Left ventricle myocardium superior (tissue), 1 donor: ENCODE measurements around the gene NR3C2. TPM values are rescaled to one million over a fixed set of nuclear protein-coding genes. Genes with fewer than 3 reads are reported as not detected.

Source experiments
- ATAC-seq: fragments of 200-7000 bp; cut with Tn5 transposase; one replicate; pipeline ENCODE4 v1.9.1; 2020; ENCODE audit warnings: mild to moderate bottlenecking, moderate library complexity
- DNase-seq: peaks from one replicate; pipeline ENCODE4 v3.0.0-alpha.2; 2020
- intact Hi-C: fragments of 100-400 bp; cut with micrococcal nuclease; formaldehyde crosslinking; loops from one replicate; pipeline ENCODE4 v1.11.0; 2022
- total RNA-seq: library from RNA; stranded (reverse); fragmentation: NEBNext Ultra II Directional; extraction: Animal tissue kit (Norgen Biotek cat#: 25700); gene quantifications from one replicate; pipeline ENCODE4 v1.2.1, GENCODE V29; 2021
- donor health status: DM: no; HTN: yes; CAD: no; lungs with severe emphysema.

The NR3C2 gene
- total RNA-seq, 1 donor from 2014 or later: 22.6 TPM

GRCh38 chr4:148240241-148240640 lies 202.0 kb downstream of the NR3C2 start:
- DNase-seq (no peak), ATAC-seq (no peak)
- intact Hi-C loops: no loop called here

- ATAC-seq: peak; percentile 12
- DNase-seq: peak; percentile 55
- intact Hi-C loops: no loop called here
These were observed 202.7 kb downstream of the NR3C2 start for GRCh38 chr4:148239494-148239985.

GRCh38 chr4:148238811-148239493 lies 203.3 kb downstream of the NR3C2 start:
- peak; percentile 38 for ATAC-seq
- intact Hi-C loops: no loop called here
- DNase-seq: no peak

DNA sequence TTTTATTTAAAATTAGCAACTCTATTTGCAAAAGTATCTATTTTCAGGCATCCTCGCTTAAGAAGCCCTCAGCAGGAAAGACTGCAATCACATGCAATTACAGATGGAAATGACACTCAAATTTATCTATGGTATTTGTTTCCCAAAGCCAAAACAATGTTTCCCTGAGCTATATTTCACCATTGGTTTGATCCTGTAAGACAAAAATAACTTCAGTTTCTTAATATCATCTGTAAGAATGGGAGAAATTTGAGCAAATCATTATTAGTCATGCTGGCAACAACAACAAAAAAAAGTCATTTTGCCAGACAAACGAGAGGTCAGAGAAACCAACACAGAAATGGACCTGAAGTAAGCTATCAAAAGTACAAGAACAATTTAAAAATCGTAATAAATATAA lies 204.1 kb downstream of the NR3C2 start:
- DNase-seq (no peak), ATAC-seq (no peak)
- intact Hi-C loops: no loop called here

- intact Hi-C loops: no loop called here
- ATAC-seq (no peak), DNase-seq (no peak)
These were observed 206.4 kb downstream of the NR3C2 start for GRCh38 chr4:148235809-148236208.

GRCh38 chr4:148229798-148230197 lies 212.4 kb downstream of the NR3C2 start:
- intact Hi-C loops: no loop called here
- no peak for ATAC-seq
- DNase-seq: no peak

- no peak for DNase-seq
- no peak for ATAC-seq
- intact Hi-C loops: no loop called here
These were observed 213.2 kb downstream of the NR3C2 start for GRCh38 chr4:148229028-148229427.

DNA sequence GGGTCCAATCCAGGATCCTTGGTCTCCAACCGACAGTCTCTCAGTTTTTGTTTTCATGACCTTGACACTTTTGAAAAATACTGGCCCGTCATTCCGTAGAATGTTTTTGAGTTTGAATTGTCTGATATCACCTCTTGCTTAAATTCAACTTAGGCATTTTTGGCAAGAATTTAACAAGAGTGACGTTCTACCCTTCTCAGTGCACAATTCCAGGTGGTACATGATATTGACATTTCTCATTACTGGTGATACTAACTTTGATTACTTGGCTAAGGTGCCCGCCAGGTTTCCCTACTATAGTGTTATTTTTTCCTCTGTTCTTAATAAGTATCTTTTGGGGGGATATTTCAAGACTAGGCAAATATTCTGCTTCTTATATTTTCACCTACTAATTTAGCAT lies 215.1 kb downstream of the NR3C2 start:
- intact Hi-C loops: no loop called here
- ATAC-seq (no peak), DNase-seq (no peak)

DNA sequence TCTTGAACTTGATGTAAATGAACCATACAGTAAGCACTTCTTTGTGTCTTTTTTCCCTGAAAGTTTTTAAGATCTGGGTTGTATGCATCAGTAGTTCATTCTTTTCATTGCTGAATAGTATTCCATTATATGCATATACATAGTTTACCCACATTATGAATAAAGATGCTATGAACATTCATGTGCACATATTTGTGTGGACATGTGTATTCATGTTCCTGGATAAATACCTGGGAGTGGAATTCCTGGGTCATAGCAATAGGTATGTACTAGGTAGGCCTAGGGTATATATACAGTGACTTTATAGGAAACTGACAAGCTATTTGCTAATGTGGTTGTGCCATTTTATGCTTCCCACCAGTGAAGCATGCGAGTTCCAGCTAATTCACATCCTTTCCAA lies 215.9 kb downstream of the NR3C2 start:
- DNase-seq: no peak
- ATAC-seq: no peak
- intact Hi-C loops: no loop called here

GRCh38 chr4:148225639-148226038 lies 216.6 kb downstream of the NR3C2 start:
- no peak for ATAC-seq
- no peak for DNase-seq
- intact Hi-C loops: no loop called here

DNA sequence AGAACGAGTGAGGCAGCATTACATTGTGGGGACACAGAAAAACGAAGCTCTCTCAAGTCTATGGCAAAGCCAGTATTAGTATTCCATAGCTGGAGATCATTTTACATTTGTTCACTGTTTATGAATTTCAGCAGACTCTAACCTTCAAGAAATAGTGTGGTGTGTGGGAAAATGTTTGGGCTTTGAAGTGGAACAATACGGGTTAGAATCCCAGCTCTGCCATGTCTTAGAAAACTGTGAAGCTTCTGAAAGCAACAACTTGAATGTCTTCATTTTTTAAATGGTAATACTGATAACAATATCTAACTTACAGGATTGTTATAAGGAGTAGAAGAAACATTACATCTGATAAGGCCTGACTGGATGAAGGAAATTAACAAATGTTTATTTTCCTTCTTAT lies 217.7 kb downstream of the NR3C2 start:
- DNase-seq: no peak
- intact Hi-C loops: no loop called here

DNA sequence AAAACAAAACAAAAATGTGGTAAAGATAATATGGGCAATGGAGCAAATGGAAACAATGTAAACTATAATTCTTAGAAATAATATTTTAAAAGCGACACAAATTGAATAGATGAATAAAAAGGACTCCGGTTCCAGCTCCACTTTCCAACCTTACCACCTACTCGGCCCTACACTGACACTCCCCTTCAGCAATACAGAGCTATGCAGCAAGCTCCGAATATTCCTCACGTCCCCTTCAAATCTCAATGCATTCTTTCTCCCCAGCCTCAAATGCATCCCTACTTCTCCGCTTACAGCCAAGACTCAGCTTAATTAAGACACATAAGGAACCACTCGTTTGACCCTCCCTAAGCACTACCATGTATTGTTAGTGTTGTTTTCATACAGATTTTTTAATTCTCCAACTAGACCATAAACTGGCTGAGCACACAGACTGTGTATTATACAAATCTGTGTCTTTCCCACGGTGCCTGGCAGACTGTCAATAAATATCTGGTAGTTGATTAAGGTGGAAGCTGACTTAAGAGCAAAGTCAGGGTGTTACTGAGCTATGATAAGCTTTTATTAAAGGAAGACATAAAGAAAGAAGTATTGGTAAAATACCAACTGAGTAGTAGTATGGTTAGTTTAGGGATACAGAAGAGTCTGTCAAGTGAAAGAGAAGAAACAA lies 219.1 kb downstream of the NR3C2 start:
- ATAC-seq: no peak

More for the DNA sequence above, 217.7 kb downstream of the NR3C2 start:
- ATAC-seq: no peak

DNA sequence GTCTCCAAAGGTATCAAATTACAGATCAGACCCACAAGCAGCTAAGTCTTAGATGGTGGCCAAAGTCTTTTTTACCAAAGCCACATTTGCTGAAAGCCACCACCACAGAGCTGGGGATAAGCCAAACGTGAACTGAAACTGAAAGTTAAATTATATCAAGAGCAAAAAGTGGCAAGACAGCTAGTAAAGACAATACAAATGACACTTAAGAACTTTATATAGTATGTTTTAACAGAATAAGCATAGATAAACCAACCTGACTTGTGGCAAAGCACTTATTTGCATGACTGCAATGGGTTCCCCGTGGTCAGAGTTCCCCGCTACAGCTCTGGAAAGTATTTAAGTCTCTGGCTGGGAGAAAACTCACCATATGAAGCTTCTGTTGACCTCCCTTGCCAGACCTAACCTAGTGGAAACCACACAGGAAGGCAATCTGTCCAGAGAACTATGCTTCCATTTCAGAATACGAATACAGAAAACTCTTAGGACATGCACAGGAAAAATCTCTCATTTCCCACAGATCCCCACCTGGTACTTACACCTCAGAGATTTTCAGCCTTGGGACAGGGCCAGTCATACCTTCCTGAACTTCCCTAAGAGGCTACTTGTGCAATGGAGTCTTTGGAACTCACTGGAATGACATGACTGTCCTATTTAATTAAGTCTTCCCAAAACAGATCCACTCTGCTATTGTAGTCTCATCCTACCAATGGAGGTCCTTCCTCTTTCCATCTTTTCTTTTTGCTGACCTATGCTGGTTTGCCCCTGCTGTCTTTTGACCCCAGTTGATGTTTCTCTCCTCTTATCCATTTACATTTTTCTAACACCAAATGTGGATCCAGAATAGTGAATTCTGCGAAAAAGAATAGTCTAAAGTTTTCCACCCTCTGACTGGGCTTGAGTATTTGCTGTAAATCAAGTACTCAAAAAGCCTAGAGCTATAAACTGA lies 225.1 kb downstream of the NR3C2 start:
- DNase-seq (no peak), ATAC-seq (peak; percentile 45)
- intact Hi-C loops: no loop called here

More for the DNA sequence above, 219.1 kb downstream of the NR3C2 start:
- intact Hi-C loops: no loop called here
- DNase-seq: no peak

GRCh38 chr4:148216321-148216720 lies 225.9 kb downstream of the NR3C2 start:
- no peak for DNase-seq
- intact Hi-C loops: no loop called here
- ATAC-seq: peak; percentile 8

DNA sequence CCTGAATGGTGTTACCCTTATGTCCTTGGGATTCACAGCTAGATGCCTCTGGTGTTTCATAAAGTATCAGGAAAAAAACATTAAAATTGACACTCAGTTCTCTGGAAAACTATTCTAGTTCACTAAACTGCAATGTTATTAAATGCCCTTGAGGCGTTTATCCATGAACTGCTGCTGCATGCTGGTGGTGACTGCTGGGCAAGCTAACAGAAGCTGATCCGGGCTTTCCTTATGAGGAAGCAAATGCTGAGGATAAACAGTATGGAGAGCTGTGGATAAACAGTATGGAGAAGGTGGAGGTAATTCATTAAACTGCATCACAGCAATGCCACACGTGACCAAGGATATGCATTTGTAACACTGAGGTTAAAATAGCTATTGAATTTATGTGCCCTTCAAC lies 227.0 kb downstream of the NR3C2 start:
- no peak for DNase-seq
- peak; percentile 64 for ATAC-seq
- intact Hi-C loops: no loop called here

DNA sequence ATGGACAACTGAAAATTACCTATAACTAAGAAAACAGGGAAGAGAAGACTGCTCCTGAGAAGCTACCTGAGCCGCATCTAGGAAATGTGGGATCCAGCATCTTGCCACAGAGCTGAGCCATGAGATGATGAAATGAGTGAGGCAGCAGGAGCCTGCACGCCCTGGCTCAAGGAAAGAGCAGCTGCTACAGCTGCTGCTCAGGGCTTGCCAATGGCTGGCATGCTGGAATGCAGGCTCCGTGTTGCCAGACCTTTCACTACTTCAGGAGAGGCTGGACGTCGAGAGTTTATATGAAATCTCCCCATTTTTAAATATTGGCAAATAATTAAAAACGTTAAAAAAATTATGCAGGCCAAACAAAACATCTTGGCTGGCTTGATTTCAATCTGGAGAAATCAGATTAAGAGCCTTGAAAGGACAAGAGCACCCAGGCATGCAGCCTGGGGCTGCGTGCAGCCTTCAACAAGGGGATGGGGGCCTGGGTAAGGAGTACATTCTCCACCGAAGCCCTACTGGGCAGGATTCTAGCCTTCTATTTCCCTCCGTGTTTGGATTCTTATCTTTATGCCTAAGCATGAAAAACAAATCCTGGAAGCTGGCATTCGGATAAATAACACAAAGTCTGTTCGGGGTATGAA lies 227.6 kb downstream of the NR3C2 start:
- ATAC-seq (peak; percentile 89), DNase-seq (peak; percentile 69)
- intact Hi-C loops: no loop called here

GRCh38 chr4:148211533-148211932 lies 230.7 kb downstream of the NR3C2 start:
- ATAC-seq (no peak), DNase-seq (no peak)
- intact Hi-C loops: no loop called here

DNA sequence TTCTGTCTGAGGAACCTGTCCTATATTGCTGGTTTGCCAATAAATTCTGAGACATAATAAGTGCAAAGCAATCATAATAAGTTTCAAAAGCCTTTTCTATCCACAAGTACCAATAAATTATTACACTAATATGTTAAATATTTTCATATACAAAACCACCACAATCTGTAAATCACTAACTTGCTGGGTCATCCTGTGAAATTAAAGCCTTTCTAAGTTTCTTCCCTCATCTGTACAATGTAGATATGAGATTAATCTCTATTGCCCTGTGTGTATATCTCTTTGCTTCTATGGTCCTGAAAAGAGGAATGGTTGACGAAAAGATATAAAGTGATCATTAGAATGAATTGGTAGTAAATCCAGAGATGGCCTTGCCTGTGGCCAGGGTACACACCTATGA lies 231.6 kb downstream of the NR3C2 start:
- DNase-seq (no peak), ATAC-seq (no peak)
- intact Hi-C loops: no loop called here

DNA sequence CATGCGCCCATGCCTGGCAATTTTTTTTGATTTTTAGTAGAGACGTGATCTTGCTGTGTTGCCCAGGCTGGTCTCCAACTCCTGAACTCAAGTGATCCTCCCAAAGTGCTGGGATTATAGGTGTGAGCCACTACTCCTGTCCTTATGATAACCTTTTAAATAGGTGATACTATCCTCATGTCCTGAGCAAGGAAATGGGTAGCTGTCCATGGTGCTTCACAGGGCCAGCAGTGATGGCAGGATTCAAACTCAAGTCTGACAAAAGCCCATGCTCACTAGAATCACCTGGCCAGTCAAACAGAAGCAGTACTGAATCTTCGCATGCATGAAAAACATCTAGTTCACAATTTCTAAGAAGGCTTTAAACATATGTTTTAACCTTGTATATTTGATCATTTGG lies 235.1 kb downstream of the NR3C2 start:
- no peak for DNase-seq
- ATAC-seq: no peak
- intact Hi-C loops: no loop called here
